OCI-LY1 (cell line): ENCODE measurements around the gene TBRG4.

Experiments
- H2AFZ ChIP-seq: fragments of 200-600 bp; sonication (generic), shearing (Covaris generic); 2 replicates; pipeline ENCODE4 v1.6.0; 2014; ENCODE audit warnings: antibody characterized with exemption, mild to moderate bottlenecking, low read length
- H3F3A ChIP-seq: fragments of 200-600 bp; sonication (generic), shearing (Covaris generic); 2 replicates; pipeline ENCODE4 v1.6.0; 2014; ENCODE audit warnings: mild to moderate bottlenecking, antibody characterized with exemption, low read length, moderate library complexity; ENCODE audit not compliant: insufficient read depth
- H3K27ac ChIP-seq: fragments of 200-600 bp; sonication (generic); 2 replicates; pipeline ENCODE4 v1.5.1; 2014; ENCODE audit warnings: low read length, mixed run types, mild to moderate bottlenecking, low read depth; ENCODE audit not compliant: poor library complexity, severe bottlenecking
- H3K27me3 ChIP-seq: fragments of 200-600 bp; sonication (generic); 2 replicates; pipeline ENCODE4 v1.6.0; 2014; ENCODE audit warnings: antibody characterized with exemption, mild to moderate bottlenecking, low read length, moderate library complexity; ENCODE audit not compliant: insufficient read depth
- H3K36me3 ChIP-seq: fragments of 200-600 bp; sonication (generic); 2 replicates; pipeline ENCODE4 v1.6.1; 2014; ENCODE audit warnings: mild to moderate bottlenecking, antibody characterized with exemption, low read length, moderate library complexity, mixed read lengths; ENCODE audit not compliant: insufficient read depth
- H3K4me1 ChIP-seq: fragments of 200-600 bp; sonication (generic); 2 replicates; pipeline ENCODE4 v1.5.1; 2014; ENCODE audit warnings: mild to moderate bottlenecking, low read length, moderate library complexity; ENCODE audit not compliant: insufficient read depth, severe bottlenecking
- H3K4me2 ChIP-seq: fragments of 200-600 bp; sonication (generic), shearing (Covaris generic); 2 replicates; pipeline ENCODE4 v1.6.1; 2014; ENCODE audit warnings: low read length
- H3K4me3 ChIP-seq: fragments of 200-600 bp; sonication (generic); 2 replicates; pipeline ENCODE4 v1.5.1; 2014; ENCODE audit warnings: low read length, low read depth, mild to moderate bottlenecking, mixed read lengths; ENCODE audit not compliant: poor library complexity, severe bottlenecking
- H3K79me2 ChIP-seq: fragments of 200-600 bp; shearing (Covaris generic); 2 replicates; pipeline ENCODE4 v1.6.1; 2016; ENCODE audit warnings: mixed run types, low read length, mixed read lengths; ENCODE audit not compliant: insufficient read depth
- H3K9ac ChIP-seq: fragments of 200-600 bp; sonication (generic), shearing (Covaris generic); 2 replicates; pipeline ENCODE4 v1.6.1; 2014; ENCODE audit warnings: mild to moderate bottlenecking, low read length, mixed read lengths
- H3K9me2 ChIP-seq: fragments of 200-600 bp; sonication (generic), shearing (Covaris generic); 2 replicates; pipeline ENCODE4 v1.6.1; 2014; ENCODE audit warnings: low read depth, mild to moderate bottlenecking, low read length, mixed read lengths
- H3K9me3 ChIP-seq: fragments of 200-600 bp; shearing (Covaris generic); 2 replicates; pipeline ENCODE4 v1.6.1; 2014; ENCODE audit warnings: low read length, mixed read lengths
- H4K20me1 ChIP-seq: fragments of 200-600 bp; sonication (generic), shearing (Covaris generic); 2 replicates; pipeline ENCODE4 v1.6.0; 2016; ENCODE audit warnings: mild to moderate bottlenecking, low read length; ENCODE audit not compliant: insufficient read depth
- CTCF ChIP-seq: fragments of 200-600 bp; sonication (generic), shearing (Covaris generic); IDR thresholded peaks from 2 replicates; pipeline ENCODE4 v1.5.1; 2017; ENCODE audit warnings: mild to moderate bottlenecking, antibody characterized with exemption, low read length, moderate library complexity, mixed read lengths
- EZH2 ChIP-seq: fragments of 200-600 bp; sonication (generic), shearing (Covaris generic); IDR thresholded peaks from 2 replicates; pipeline ENCODE4 v1.8.0; 2017; ENCODE audit warnings: borderline replicate concordance, mixed run types, mild to moderate bottlenecking, antibody characterized with exemption, low read length, moderate library complexity, mixed read lengths

The TBRG4 gene

DNA sequence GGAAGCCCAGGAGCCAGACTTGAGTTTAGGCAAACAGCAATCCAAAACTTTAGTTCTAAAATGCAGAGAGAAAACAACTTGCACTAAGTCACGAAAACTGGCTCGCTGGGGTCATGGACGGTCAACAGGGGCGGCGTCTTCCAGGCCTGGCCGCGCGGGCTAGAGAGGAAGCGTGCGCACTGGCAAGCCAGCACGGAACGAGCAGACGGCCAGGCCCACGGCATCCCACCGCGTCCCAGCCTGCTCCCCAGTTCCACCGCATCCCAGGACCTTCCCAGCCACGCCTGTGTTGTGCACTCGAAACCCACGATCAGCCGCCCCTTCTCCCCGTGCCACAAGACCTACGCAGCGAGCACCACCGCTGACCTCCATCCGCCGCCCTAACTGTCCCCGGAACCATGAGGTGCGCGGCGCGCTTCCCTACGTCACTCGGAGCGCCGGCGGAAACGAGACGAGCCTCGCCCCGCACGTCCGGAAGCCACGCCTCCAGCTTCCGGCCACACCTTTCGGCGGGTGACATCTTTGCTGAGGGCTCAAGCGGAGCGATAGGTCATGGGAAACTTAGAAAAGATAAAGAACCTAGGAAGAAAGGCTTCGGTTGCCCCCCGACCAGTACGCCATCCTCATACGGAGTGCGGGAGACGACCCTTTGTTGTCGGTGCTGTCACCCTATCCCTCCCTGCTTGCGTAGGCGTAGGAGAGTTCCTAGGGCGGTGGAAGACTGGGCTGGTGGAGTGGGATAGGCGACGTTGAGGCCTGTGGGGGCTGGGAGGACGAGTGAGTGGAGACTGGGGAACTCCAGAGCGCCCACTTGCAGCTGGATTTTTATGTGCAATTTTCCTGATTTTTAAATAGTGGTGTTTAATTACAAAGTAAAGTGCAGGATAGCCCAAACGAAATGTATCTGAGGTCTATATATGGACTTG is at the start of gene TBRG4:
TBRG4 (minus strand) TSS at position 400 of the 926 bp plus-strand sequence. CDS start 2,460 bp downstream, outside the sequence.
- H3K9ac ChIP-seq, result peak within 1 kb of the TSS; percentile 80
- H3K79me2 ChIP-seq, result peaks cover 46% of the 10 kb centered on the region
- peaks cover 42% of the 10 kb centered on the region for H3K4me1 ChIP-seq
- peak within 1 kb of the TSS; percentile 81 for H3K27ac ChIP-seq
- H3K4me2 ChIP-seq, result peak within 1 kb of the TSS; percentile 84
- peak within 1 kb of the TSS; percentile 81 for H3K4me3 ChIP-seq
- no peaks in the 10 kb centered on the region for H3K9me2 ChIP-seq
- TF ChIP-seq EZH2 (no peak), CTCF (peak; percentile 61)
- H3F3A ChIP-seq, result peaks cover 5% of the 10 kb centered on the region; the same call in 1 of the 2 replicates
- no peaks in the 10 kb centered on the region for H3K9me3 ChIP-seq
- H4K20me1 ChIP-seq, result no peaks in the 10 kb centered on the region; the same call in 1 of the 2 replicates
- peaks cover 35% of the 10 kb centered on the region for H3K36me3 ChIP-seq
- peaks cover 9% of the 10 kb centered on the region; the same call in 1 of the 2 replicates for H3K27me3 ChIP-seq
- H2AFZ ChIP-seq, result no peak within 1 kb of the TSS

- no peak for TF ChIP-seq CTCF
- TF ChIP-seq EZH2, result no peak
- Histone ChIP-seq H3K9ac (no peak overlapping the region), H3K27ac (no peak overlapping the region), H3K36me3 (no peaks in the 10 kb centered on the region), H4K20me1 (no peaks in the 10 kb centered on the region), H3K9me2 (no peaks in the 10 kb centered on the region), H3K4me3 (no peak overlapping the region), H2AFZ (no peak overlapping the region), H3F3A (no peaks in the 10 kb centered on the region), H3K4me2 (no peak overlapping the region), H3K27me3 (peaks cover 4% of the 10 kb centered on the region; the same call in 1 of the 2 replicates), H3K79me2 (no peaks in the 10 kb centered on the region), H3K4me1 (no peaks in the 10 kb centered on the region), H3K9me3 (no peaks in the 10 kb centered on the region)
Observed at GRCh38 chr7:45161138-45161537, 49.6 kb upstream of the TBRG4 start.

GRCh38 chr7:45160417-45160881 is 49.0 kb upstream of the TBRG4 start:
- Histone ChIP-seq H4K20me1 (no peaks in the 10 kb centered on the region), H3K36me3 (no peaks in the 10 kb centered on the region), H2AFZ (no peak overlapping the region), H3K9me2 (no peaks in the 10 kb centered on the region), H3K9me3 (no peaks in the 10 kb centered on the region), H3K27me3 (peaks cover 4% of the 10 kb centered on the region; the same call in 1 of the 2 replicates), H3K4me3 (no peak overlapping the region), H3F3A (no peaks in the 10 kb centered on the region), H3K4me2 (no peak overlapping the region), H3K4me1 (no peaks in the 10 kb centered on the region), H3K9ac (no peak overlapping the region), H3K79me2 (no peaks in the 10 kb centered on the region), H3K27ac (no peak overlapping the region)
- no peak for TF ChIP-seq EZH2
- no peak for TF ChIP-seq CTCF
